Breast epithelium (tissue), 3 donors: ENCODE measurements around the gene FAM3B.

Experiments used
- POLR2A ChIP-seq: fragments of 450-650 bp; IDR thresholded peaks from one replicate; pipeline ENCODE4 v1.6.1; 2016; ENCODE audit warnings: antibody characterized with exemption, mild to moderate bottlenecking, moderate library complexity
- TF ChIP-seq, protein P1 (sequence below), 3 donors: fragments of 450-650 bp; IDR thresholded peaks; one replicate each; pipeline ENCODE4 v1.5.1; 2016 to 2017; ENCODE audit warnings: antibody characterized with exemption in 3 of 3, mild to moderate bottlenecking in 3 of 3, moderate library complexity in 3 of 3

DNA sequence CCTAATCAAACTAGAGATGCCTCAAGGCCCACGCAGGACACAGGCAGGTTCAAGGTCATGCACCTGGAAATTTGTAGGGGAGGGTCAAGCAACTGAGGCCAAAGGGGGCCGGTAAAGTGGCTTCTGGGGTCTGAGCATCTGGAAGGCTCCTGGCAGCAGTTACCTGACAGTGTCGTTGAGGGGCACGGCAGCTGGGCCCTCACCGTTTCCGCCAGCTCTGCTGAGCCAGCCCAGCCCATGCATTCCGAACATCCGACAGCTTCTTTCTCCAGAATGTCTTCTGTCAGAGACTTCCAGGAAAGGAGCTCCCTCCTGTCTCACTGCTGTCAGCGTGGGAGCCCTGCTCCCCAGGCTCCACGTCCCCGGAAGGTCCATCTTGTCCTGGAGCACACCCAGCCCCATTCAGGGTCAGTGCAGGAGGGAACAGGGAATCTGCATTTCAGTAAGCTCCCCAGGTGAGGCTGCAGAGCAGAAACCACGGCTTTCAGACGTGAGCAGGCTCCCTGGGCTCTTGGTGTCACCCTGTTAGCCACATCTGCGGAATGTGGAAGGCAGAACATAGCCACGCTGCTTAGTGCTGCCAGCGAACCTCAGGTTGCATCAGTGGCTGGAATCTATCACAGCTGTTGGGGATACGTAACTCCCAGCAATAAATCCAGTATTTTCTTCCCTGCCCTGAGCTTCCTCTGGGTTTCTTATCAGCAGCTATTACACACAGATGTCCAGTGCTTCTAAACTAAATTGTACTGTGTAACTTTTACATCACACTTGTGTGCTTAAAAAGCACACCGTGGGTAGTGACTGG is 36.3 kb upstream of the FAM3B start:
- no peak for TF ChIP-seq POLR2A
- TF ChIP-seq, protein P1, sequence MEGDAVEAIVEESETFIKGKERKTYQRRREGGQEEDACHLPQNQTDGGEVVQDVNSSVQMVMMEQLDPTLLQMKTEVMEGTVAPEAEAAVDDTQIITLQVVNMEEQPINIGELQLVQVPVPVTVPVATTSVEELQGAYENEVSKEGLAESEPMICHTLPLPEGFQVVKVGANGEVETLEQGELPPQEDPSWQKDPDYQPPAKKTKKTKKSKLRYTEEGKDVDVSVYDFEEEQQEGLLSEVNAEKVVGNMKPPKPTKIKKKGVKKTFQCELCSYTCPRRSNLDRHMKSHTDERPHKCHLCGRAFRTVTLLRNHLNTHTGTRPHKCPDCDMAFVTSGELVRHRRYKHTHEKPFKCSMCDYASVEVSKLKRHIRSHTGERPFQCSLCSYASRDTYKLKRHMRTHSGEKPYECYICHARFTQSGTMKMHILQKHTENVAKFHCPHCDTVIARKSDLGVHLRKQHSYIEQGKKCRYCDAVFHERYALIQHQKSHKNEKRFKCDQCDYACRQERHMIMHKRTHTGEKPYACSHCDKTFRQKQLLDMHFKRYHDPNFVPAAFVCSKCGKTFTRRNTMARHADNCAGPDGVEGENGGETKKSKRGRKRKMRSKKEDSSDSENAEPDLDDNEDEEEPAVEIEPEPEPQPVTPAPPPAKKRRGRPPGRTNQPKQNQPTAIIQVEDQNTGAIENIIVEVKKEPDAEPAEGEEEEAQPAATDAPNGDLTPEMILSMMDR (IDR thresholded peaks at IDR 0.05) = no peak
